ENCODE measurements around the gene RECQL5.

DNA sequence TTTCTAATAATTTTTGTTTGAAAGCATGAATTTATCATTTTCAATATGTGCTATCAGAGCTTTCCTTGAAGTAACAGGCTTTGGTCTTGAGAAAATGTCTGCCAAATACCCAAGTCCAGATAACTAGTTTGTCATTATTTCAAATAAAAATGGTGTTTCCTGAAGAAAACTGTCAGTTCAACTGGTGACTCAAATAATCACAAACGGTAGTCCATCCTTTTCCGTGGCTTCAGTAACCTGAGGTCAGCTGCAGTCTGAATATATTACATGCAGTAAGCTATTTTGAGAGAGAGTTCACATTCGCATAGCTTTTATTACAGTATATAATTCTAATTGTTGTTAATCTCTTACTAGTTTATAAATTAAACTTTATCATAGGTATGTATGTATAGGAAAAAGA is 9.5 kb upstream of the RECQL5 start:
- TF ChIP-seq EZH2 (IDR thresholded peaks at IDR 0.05; ENCODE audit: borderline replicate concordance), result no peak
- TF ChIP-seq, protein P1, sequence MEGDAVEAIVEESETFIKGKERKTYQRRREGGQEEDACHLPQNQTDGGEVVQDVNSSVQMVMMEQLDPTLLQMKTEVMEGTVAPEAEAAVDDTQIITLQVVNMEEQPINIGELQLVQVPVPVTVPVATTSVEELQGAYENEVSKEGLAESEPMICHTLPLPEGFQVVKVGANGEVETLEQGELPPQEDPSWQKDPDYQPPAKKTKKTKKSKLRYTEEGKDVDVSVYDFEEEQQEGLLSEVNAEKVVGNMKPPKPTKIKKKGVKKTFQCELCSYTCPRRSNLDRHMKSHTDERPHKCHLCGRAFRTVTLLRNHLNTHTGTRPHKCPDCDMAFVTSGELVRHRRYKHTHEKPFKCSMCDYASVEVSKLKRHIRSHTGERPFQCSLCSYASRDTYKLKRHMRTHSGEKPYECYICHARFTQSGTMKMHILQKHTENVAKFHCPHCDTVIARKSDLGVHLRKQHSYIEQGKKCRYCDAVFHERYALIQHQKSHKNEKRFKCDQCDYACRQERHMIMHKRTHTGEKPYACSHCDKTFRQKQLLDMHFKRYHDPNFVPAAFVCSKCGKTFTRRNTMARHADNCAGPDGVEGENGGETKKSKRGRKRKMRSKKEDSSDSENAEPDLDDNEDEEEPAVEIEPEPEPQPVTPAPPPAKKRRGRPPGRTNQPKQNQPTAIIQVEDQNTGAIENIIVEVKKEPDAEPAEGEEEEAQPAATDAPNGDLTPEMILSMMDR (IDR thresholded peaks at IDR 0.05; ENCODE audit: poor library complexity), result no peak
